Spleen (tissue), 7 donors: ENCODE results near the gene MCM8.

Experiments used
- CTCF ChIP-seq, 11 experiments: fragments of 200-600 bp in 7 of 11; fragments of 450-650 bp in 4 of 11; sonication (generic) in 4 of 11; IDR thresholded peaks in 8 of 11; conservative IDR thresholded peaks in 3 of 11; 1 replicate in 7 of 11; 2 replicates in 4 of 11; pipeline versions ENCODE4 v1.4.0 to v1.8.0; 2016 to 2021; ENCODE audit warnings: antibody characterized with exemption in 11 of 11, inconsistent platforms in 4 of 11, mild to moderate bottlenecking in 1 of 11
- POLR2A ChIP-seq, 3 donors: fragments of 450-650 bp; IDR thresholded peaks; one replicate each; pipeline ENCODE4 v1.5.1; 2017; ENCODE audit warnings: antibody characterized with exemption in 3 of 3, mild to moderate bottlenecking in 1 of 3
- POLR2AphosphoS5 ChIP-seq, 3 donors: sonication (generic); formaldehyde crosslinking; IDR thresholded peaks; one replicate each; pipeline ENCODE4 v1.5.1; 2017; ENCODE audit warnings: antibody characterized with exemption in 3 of 3
- donor health status: DM: no; HTN: no; CAD: no; lungs with moderate emphysema.
- donor health status: DM: no; HTN: no; CAD: no.
- donor health status: DM: no; HTN: no; CAD: no.

- TF ChIP-seq CTCF (IDR thresholded peaks at IDR 0.05 in 8 of 11, conservative IDR thresholded peaks at IDR 0.05 in 3 of 11) (no peak), POLR2A (IDR thresholded peaks at IDR 0.05) (no peak), POLR2AphosphoS5 (IDR thresholded peaks at IDR 0.05) (no peak)
These were observed 64.5 kb downstream of the MCM8 start for GRCh38 chr20:6014957-6015356.
